ENCODE data around the gene CPT1B.

Gene CPT1B

DNA sequence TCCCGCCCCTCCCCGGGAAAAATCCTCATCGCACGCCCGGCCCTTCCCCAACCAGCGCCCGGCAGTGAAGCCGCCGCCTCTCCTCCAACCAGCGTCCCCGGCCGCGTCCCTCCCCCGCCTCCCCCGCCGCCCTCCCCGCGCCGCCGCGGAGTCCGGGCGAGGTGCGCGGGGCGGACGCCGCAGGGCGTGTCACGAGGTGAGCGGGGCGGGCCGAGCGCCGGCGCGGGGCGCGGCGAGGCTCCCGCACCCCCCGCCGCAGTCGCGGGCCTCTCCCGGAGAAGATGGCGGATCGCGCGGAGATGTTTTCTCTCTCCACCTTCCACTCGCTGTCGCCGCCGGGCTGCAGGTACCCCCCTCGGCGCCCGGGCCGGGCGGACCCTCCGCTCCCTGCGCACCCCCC is 22.3 kb upstream of the CPT1B start, which contains the start of gene MAPK8IP2:
Gene MAPK8IP2 (plus strand): TSS at position 256 of the 400 bp plus-strand sequence. CDS start 26 bp downstream, at position 282.
- H3K4me3 ChIP-seq (replicated peaks in 1 of 2; ENCODE audit: low read depth in 2 of 2, low read length in 2 of 2): peak within 1 kb of the TSS; percentile 22 to 24
- no peak for DNase-seq (ENCODE audit: low read depth in 2 of 2)
- TF ChIP-seq, protein P1, sequence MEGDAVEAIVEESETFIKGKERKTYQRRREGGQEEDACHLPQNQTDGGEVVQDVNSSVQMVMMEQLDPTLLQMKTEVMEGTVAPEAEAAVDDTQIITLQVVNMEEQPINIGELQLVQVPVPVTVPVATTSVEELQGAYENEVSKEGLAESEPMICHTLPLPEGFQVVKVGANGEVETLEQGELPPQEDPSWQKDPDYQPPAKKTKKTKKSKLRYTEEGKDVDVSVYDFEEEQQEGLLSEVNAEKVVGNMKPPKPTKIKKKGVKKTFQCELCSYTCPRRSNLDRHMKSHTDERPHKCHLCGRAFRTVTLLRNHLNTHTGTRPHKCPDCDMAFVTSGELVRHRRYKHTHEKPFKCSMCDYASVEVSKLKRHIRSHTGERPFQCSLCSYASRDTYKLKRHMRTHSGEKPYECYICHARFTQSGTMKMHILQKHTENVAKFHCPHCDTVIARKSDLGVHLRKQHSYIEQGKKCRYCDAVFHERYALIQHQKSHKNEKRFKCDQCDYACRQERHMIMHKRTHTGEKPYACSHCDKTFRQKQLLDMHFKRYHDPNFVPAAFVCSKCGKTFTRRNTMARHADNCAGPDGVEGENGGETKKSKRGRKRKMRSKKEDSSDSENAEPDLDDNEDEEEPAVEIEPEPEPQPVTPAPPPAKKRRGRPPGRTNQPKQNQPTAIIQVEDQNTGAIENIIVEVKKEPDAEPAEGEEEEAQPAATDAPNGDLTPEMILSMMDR (IDR thresholded peaks at IDR 0.05; ENCODE audit: low read depth, low read length): no peak

DNA sequence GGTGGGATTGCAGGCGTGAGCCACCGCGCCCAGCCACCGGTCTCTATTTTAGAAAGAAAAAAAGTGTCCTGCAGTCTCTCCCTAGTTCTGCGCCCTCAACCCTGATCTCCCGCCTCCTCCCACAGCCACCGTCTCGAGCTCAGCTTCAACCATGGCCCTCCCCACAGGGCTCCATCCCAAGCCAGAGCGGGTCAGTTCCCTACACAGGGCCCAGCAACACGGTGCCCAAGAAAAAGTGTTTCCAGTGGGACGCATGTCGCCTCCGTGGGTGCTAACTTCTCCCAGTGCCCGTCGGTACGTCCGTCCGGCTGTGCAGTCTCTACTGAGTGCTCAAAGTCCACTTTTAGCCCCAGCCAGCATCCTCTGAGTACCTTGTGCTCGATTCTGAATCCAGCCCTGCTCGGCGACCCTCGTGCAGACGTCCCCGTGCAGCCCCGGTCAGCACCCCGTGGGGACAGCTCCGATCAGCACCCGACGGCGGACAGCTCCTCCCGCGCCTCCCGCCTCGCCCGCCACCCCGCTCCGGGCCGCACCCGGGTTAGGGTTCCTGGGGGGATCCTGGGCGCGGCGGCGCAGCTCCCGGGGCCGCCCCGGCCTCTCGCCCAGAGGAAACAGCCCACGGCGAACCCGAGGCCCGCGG is 21.7 kb upstream of the CPT1B start:
- DNase-seq (ENCODE audit: low read depth in 2 of 2): peak; percentile 29 to 38
- TF ChIP-seq, protein P1 (IDR thresholded peaks at IDR 0.05; ENCODE audit: low read depth, low read length): no peak
- H3K4me3 ChIP-seq (replicated peaks in 1 of 2; ENCODE audit: low read depth in 2 of 2, low read length in 2 of 2): no peak overlapping the region

DNA sequence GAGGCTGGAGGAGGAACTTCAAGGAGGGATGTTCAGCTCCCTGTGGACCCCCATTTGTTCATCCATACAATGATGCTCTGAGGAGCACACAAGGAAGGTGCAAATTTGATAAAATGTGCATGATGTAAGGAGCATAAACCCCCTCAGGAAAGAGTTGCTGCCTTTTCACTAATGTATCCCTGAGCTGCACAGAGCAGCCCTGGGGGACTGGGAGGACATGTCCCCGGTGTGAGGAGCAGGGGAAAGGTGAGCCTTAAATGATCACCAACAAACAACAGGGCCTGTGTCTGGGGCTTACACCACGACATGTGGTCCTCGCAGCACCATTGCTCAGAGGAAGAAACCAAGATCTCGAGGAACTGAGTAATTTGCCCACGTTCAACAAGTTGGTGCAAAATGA is 18.9 kb upstream of the CPT1B start:
- H3K4me3 ChIP-seq (replicated peaks in 1 of 2; ENCODE audit: low read depth in 2 of 2, low read length in 2 of 2): no peak overlapping the region
- no peak for DNase-seq (ENCODE audit: low read depth in 2 of 2)
- TF ChIP-seq, protein P1 (IDR thresholded peaks at IDR 0.05; ENCODE audit: low read depth, low read length): no peak

DNA sequence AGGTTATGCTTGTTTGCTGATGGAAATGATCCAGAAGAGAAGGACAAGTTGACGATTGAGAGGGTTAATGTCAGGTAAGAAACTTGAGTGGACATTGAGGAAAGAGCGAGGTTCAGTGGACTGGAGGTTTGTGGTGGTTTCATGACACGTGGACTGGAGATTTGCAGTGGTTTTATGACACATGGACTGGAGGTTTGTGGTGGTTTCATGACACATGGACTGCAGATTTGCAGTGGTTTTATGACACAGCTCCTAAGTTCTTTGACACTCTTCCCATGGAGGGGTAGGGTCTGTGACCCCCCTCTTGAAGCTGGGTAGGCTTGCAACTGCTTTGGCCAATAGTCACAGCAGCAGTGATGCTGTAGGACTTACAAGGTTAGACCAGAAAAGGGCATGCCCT is 17.0 kb upstream of the CPT1B start:
- TF ChIP-seq, protein P1 (IDR thresholded peaks at IDR 0.05; ENCODE audit: low read depth, low read length): no peak
- no peak overlapping the region for H3K4me3 ChIP-seq (replicated peaks in 1 of 2; ENCODE audit: low read depth in 2 of 2, low read length in 2 of 2)
- DNase-seq (ENCODE audit: low read depth in 2 of 2): no peak

DNA sequence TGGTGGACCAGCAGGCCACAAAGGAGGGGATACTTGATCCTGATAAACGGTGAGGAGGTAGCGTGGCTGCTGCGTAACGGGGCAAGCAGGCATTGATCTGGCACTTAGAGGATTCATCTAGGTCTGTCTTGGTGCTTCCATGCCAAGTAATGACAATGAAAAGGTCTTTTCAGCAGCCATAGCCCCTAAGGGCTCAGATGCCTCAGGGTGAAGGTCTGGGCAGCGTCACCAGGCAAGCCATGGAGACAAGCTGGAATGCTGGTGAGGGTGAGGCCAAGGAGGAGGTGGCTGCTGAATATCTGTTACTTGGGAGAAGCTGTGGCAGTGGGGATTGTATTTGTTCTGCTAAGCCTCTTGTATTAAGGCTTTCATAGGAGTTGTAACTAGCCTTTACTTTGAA is 9.2 kb upstream of the CPT1B start:
- H3K4me3 ChIP-seq (replicated peaks in 1 of 2; ENCODE audit: low read depth in 2 of 2, low read length in 2 of 2): no peak overlapping the region
- TF ChIP-seq, protein P1 (IDR thresholded peaks at IDR 0.05; ENCODE audit: low read depth, low read length): no peak

DNA sequence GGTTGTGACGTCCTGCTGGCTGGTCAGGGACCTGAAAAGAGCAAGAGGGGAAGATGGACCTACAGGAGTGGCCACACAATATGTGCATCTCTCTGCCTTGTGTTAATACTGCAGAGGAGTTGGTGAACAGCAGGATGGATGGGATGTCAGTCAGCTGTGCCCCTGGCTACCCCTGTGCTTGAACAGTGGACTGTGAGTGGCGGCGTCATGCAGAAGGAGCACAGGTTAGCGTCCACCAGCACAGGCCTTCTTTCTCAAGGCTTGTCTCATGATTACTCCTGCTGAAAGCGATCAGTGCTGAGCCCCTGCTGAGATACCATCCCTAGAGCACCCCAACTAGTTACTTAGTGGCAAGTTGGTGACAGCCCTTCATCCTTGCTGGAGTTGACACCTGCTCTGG is 8.2 kb upstream of the CPT1B start:
- TF ChIP-seq, protein P1 (IDR thresholded peaks at IDR 0.05; ENCODE audit: low read depth, low read length): no peak

More for the DNA sequence above, 9.2 kb upstream of the CPT1B start:
- DNase-seq (ENCODE audit: low read depth in 2 of 2): no peak

DNA sequence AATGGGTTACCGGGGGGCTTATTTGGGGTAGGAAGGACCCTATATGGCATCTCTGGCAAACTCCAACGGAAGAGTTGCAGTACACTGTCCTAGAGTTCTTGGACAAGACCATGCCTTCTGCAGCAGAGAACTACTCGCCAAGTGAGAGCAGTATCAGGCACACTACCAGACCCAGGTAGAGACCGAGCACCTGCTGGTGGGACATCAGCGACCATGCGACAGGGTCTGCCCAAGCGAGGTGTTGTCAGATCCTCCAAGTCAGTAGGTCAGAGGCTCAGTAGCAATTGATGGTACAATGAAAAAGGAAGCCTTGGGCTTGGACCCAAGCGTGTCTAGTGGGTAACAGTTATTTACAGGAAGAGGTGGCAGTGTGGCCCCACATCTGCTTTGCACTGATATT is 7.6 kb upstream of the CPT1B start:
- TF ChIP-seq, protein P1 (IDR thresholded peaks at IDR 0.05; ENCODE audit: low read depth, low read length): no peak
- H3K4me3 ChIP-seq (replicated peaks in 1 of 2; ENCODE audit: low read depth in 2 of 2, low read length in 2 of 2): no peak overlapping the region
- no peak for DNase-seq (ENCODE audit: low read depth in 2 of 2)

More for the DNA sequence above, 8.2 kb upstream of the CPT1B start:
- DNase-seq (ENCODE audit: low read depth in 2 of 2): no peak
- no peak overlapping the region for H3K4me3 ChIP-seq (replicated peaks in 1 of 2; ENCODE audit: low read depth in 2 of 2, low read length in 2 of 2)

Data from cardiac fibroblast (primary cell).